Esophagus muscularis mucosa (tissue), 4 donors: Measurements from ENCODE around the gene COMMD8.

ENCODE experiments used
- EP300 ChIP-seq: sonication (generic); formaldehyde crosslinking; IDR thresholded peaks from one replicate; pipeline ENCODE4 v1.6.1; 2017; ENCODE audit warnings: antibody characterized with exemption
- POLR2A ChIP-seq: fragments of 450-650 bp; IDR thresholded peaks from one replicate; pipeline ENCODE4 v1.6.1; 2017; ENCODE audit warnings: antibody characterized with exemption, moderate library complexity, mild to moderate bottlenecking, low read depth
- POLR2AphosphoS5 ChIP-seq, 2 donors: sonication (generic); formaldehyde crosslinking; IDR thresholded peaks; one replicate each; pipeline ENCODE4 v1.6.1; 2017; ENCODE audit warnings: antibody characterized with exemption in 2 of 2
- TF ChIP-seq, protein P1 (sequence below), 3 experiments: fragments of 200-600 bp in 2 of 3; fragments of 450-650 bp in 1 of 3; sonication (generic) in 2 of 3; IDR thresholded peaks; one replicate each; pipeline ENCODE4 v1.5.1; 2017 to 2019; ENCODE audit warnings: antibody characterized with exemption in 3 of 3, mild to moderate bottlenecking in 2 of 3, moderate library complexity in 1 of 3

DNA sequence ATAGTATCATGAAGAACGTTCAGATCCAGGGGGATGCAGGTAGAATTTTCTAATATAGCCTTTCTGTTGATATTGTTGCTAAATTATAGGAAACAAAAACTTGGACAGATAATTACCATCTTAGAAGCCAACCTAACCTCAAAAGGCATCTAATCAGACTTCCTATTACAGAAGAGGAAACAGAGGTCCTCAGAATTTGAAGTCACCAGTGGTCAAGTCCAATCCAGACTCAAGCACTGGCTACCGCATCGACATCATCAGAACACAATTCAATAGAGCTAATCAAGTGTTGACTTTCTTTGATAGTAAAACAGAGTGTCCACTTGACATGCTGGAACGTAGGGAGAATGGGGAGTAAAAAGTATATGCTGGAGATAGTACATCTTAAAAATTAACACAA, 11.3 kb upstream of the COMMD8 start:
- TF ChIP-seq POLR2A (no peak), POLR2AphosphoS5 (IDR thresholded peaks at IDR 0.05) (no peak), EP300 (no peak)
- TF ChIP-seq, protein P1, sequence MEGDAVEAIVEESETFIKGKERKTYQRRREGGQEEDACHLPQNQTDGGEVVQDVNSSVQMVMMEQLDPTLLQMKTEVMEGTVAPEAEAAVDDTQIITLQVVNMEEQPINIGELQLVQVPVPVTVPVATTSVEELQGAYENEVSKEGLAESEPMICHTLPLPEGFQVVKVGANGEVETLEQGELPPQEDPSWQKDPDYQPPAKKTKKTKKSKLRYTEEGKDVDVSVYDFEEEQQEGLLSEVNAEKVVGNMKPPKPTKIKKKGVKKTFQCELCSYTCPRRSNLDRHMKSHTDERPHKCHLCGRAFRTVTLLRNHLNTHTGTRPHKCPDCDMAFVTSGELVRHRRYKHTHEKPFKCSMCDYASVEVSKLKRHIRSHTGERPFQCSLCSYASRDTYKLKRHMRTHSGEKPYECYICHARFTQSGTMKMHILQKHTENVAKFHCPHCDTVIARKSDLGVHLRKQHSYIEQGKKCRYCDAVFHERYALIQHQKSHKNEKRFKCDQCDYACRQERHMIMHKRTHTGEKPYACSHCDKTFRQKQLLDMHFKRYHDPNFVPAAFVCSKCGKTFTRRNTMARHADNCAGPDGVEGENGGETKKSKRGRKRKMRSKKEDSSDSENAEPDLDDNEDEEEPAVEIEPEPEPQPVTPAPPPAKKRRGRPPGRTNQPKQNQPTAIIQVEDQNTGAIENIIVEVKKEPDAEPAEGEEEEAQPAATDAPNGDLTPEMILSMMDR (IDR thresholded peaks at IDR 0.05): no peak
